ENCODE data around the gene DAPK1. TPM values are rescaled to one million over a fixed set of nuclear protein-coding genes. Genes with fewer than 3 reads are reported as not detected.
"Not testable (repeated sequence)": the region's sequence is repeated elsewhere in the genome, so short reads cannot be mapped to it uniquely, and the experiment has no call there.

Gene DAPK1
- total RNA-seq, 1 donor from 2014 or later = 29.5 TPM

DNA sequence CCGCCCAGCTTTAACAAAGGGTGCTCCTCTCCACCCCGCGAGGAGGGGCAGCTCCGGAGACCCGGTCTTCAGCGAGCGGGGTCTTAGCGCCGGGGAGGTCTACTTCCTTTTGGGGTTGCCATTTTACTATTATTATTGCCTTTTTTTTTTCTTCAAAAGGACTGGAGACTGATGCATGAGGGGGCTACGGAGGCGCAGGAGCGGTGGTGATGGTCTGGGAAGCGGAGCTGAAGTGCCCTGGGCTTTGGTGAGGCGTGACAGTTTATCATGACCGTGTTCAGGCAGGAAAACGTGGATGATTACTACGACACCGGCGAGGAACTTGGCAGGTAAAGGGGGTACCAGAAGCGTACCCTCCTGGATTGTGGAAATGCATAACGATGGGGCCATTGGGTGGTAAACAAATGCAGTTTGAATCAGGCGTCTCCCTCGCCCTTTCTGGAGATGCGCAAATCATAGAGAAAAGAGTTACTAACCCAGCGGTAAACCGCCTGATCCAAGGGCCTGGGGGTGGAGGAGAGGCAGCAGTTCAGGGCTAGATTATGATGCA, 1.2 kb downstream of the DAPK1 start:
- no peak for TF ChIP-seq EZH2 (IDR thresholded peaks at IDR 0.05)
- no peak for TF ChIP-seq EZH2phosphoT487 (IDR thresholded peaks at IDR 0.05)
- TF ChIP-seq, protein P1, sequence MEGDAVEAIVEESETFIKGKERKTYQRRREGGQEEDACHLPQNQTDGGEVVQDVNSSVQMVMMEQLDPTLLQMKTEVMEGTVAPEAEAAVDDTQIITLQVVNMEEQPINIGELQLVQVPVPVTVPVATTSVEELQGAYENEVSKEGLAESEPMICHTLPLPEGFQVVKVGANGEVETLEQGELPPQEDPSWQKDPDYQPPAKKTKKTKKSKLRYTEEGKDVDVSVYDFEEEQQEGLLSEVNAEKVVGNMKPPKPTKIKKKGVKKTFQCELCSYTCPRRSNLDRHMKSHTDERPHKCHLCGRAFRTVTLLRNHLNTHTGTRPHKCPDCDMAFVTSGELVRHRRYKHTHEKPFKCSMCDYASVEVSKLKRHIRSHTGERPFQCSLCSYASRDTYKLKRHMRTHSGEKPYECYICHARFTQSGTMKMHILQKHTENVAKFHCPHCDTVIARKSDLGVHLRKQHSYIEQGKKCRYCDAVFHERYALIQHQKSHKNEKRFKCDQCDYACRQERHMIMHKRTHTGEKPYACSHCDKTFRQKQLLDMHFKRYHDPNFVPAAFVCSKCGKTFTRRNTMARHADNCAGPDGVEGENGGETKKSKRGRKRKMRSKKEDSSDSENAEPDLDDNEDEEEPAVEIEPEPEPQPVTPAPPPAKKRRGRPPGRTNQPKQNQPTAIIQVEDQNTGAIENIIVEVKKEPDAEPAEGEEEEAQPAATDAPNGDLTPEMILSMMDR (IDR thresholded peaks at IDR 0.05) = no peak
- peaks cover 17% of the 10 kb centered on the region for H4K20me1 ChIP-seq (ENCODE audit: low read depth)
- peaks cover 9% of the 10 kb centered on the region for H3K27me3 Mint-ChIP-seq (ENCODE audit: insufficient read depth, low read depth)
- H3F3A ChIP-seq (ENCODE audit: low read depth) = no peaks in the 10 kb centered on the region
- peak overlapping the region; percentile 66 for H3K4me3 ChIP-seq
- peak overlapping the region; percentile 92 for H2AFZ ChIP-seq (replicated peaks)
- peak overlapping the region; percentile 91 for H3K4me2 ChIP-seq
- H3K27ac Mint-ChIP-seq = peak overlapping the region; percentile 93
- no peaks in the 10 kb centered on the region for H3K9me3 ChIP-seq (ENCODE audit: low read depth)
- H3K27ac ChIP-seq = no peak overlapping the region
- no peaks in the 10 kb centered on the region for H3K9me3 Mint-ChIP-seq
- peaks cover 6% of the 10 kb centered on the region for H3K36me3 Mint-ChIP-seq
- peaks cover 24% of the 10 kb centered on the region for H3K4me1 Mint-ChIP-seq
- DNase-seq (ENCODE audit: low spot score) = peak; percentile 35
- no peaks in the 10 kb centered on the region for H3K36me3 ChIP-seq
- peaks cover 7% of the 10 kb centered on the region for H3K27me3 ChIP-seq
- H3K4me1 ChIP-seq = peaks cover 11% of the 10 kb centered on the region
- peaks cover 62% of the 10 kb centered on the region for H3K79me2 ChIP-seq (ENCODE audit: low read depth)
- H3K9ac ChIP-seq = peak overlapping the region; percentile 43
- H3K4me3 Mint-ChIP-seq = peak overlapping the region; percentile 94

DNA sequence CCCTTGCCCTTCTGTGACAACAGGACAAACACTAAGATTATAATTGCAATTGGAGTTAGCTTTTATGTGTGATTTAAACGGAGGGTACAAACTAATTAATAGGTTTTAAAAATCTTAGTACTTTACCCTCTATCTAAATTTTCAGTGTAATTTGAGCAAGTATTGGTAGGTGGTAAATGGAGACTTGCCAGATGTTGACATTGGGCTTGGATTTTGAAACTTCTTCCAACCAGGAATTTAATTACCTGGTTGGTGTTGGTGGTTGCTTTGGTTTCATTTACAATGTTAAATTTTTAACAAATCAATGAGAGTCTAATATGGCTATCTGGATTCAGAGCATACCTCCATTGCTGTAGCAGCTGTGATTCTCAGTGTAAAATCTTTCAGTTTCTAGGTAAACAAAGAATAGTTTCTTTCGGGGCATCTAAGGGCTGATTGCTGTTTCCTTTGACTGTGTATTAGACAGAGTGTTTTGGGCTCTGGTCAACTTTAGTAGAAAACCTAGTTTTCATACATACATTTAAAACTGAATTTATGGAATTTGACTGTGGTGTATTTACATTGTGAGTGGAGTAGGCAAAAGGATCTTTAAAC, 1.9 kb downstream of the DAPK1 start:
- Mint-ChIP-seq H3K36me3 (peaks cover 11% of the 10 kb centered on the region), H3K27ac (no peak overlapping the region), H3K9me3 (no peaks in the 10 kb centered on the region), H3K4me1 (peaks cover 24% of the 10 kb centered on the region), H3K27me3 (ENCODE audit: insufficient read depth, low read depth) (peaks cover 9% of the 10 kb centered on the region), H3K4me3 (peak overlapping the region; percentile 94)
- Histone ChIP-seq H3F3A (ENCODE audit: low read depth) (no peaks in the 10 kb centered on the region), H3K4me2 (peak overlapping the region; percentile 91), H3K9me3 (ENCODE audit: low read depth) (no peaks in the 10 kb centered on the region), H2AFZ (replicated peaks) (no peak overlapping the region), H3K4me1 (peaks cover 11% of the 10 kb centered on the region), H3K4me3 (peak overlapping the region; percentile 66), H3K27me3 (peaks cover 7% of the 10 kb centered on the region), H3K9ac (no peak overlapping the region), H3K79me2 (ENCODE audit: low read depth) (peaks cover 69% of the 10 kb centered on the region), H3K27ac (no peak overlapping the region), H4K20me1 (ENCODE audit: low read depth) (peaks cover 17% of the 10 kb centered on the region), H3K36me3 (no peaks in the 10 kb centered on the region)
- no peak for DNase-seq (ENCODE audit: low spot score)
- TF ChIP-seq, protein P1 (IDR thresholded peaks at IDR 0.05) = no peak
- TF ChIP-seq EZH2 (IDR thresholded peaks at IDR 0.05) = no peak

DNA sequence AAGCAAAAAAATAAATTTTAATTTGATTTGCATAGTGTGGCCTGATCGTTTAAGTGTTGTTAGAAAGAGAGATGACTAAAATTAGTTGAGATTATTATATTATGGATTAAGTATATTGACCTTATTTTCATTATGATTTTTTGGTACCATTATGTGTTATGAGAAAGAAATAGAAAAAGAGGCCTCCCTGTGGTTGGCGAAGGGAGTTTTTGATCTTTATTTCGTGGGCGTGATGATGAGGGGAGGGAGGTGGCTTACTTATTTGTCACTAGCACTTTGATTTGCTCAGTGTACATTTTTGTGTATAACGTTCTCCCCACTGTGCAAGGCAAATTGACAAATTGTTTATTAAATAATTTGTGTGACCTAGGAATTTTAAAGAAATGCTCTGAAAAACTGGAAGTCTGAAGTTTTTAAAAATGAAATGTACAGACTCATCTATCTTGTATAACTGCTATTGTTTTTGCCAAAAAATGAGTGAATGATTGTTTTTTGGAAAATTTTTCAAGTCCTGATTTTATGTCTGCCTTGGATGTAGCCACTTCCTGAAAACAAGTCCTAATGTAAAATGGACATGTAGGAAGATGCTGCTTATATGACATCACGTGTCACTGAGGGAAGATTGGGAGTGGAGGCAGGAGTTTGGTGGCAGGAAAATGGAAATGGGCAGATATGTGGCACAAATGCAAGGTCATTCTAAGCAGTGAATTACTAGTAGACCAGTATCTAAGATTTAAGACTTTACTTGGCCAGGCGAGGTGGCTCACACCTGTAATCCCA, 3.0 kb downstream of the DAPK1 start:
- H3K9me3 ChIP-seq (ENCODE audit: low read depth) = no peaks in the 10 kb centered on the region
- peaks cover 7% of the 10 kb centered on the region for H3K27me3 Mint-ChIP-seq (ENCODE audit: insufficient read depth, low read depth)
- H3K27ac ChIP-seq = no peak overlapping the region
- H3K9me3 Mint-ChIP-seq = no peaks in the 10 kb centered on the region
- no peak overlapping the region for H3K9ac ChIP-seq
- peaks cover 17% of the 10 kb centered on the region for H4K20me1 ChIP-seq (ENCODE audit: low read depth)
- no peak overlapping the region for H2AFZ ChIP-seq (replicated peaks)
- H3K4me2 ChIP-seq = peak overlapping the region; percentile 91
- H3K4me3 ChIP-seq = no peak overlapping the region
- H3K27ac Mint-ChIP-seq = no peak overlapping the region
- H3K4me1 Mint-ChIP-seq = peaks cover 20% of the 10 kb centered on the region
- no peaks in the 10 kb centered on the region for H3F3A ChIP-seq (ENCODE audit: low read depth)
- peak overlapping the region; percentile 50 for H3K4me3 Mint-ChIP-seq
- H3K36me3 Mint-ChIP-seq = peaks cover 15% of the 10 kb centered on the region
- H3K36me3 ChIP-seq = no peaks in the 10 kb centered on the region
- peaks cover 11% of the 10 kb centered on the region for H3K4me1 ChIP-seq
- H3K79me2 ChIP-seq (ENCODE audit: low read depth) = peaks cover 80% of the 10 kb centered on the region
- no peak for DNase-seq (ENCODE audit: low spot score)
- peaks cover 7% of the 10 kb centered on the region for H3K27me3 ChIP-seq
- TF ChIP-seq EZH2phosphoT487 (IDR thresholded peaks at IDR 0.05) (no peak), EZH2 (IDR thresholded peaks at IDR 0.05) (no peak)
- TF ChIP-seq, protein P1 (IDR thresholded peaks at IDR 0.05) = peak; percentile 9

DNA sequence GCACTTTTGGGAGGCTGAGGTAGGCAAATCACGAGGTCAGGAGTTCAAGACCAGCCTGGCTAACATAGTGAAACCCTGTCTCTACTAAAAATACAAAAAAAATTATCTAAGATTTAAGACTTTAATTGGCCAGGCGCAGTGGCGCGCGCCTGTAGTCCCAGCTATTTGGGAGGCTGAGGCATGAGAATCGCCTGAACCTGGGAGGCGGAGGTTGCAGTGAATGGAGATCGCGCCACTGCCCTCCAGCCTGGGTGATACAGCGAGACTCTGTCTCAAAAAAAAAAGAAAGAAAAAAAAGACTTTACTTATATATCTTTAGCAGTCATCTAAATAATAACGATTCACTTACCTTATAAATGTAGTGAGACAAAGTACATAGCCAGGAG, 3.6 kb downstream of the DAPK1 start:
- peaks cover 11% of the 10 kb centered on the region for H3K4me1 ChIP-seq
- DNase-seq (ENCODE audit: low spot score); H3K27ac ChIP-seq; H3K9me3 Mint-ChIP-seq; H3K27ac Mint-ChIP-seq; H3K36me3 ChIP-seq; H3K4me3 ChIP-seq; H2AFZ ChIP-seq (replicated peaks); H3K9ac ChIP-seq; H3K4me3 Mint-ChIP-seq; H3K4me2 ChIP-seq; H3K9me3 ChIP-seq (ENCODE audit: low read depth); H3F3A ChIP-seq (ENCODE audit: low read depth); H3K27me3 Mint-ChIP-seq (ENCODE audit: insufficient read depth, low read depth); H3K27me3 ChIP-seq: not testable (repeated sequence)
- Mint-ChIP-seq H3K36me3 (peaks cover 19% of the 10 kb centered on the region), H3K4me1 (peaks cover 20% of the 10 kb centered on the region)
- peaks cover 17% of the 10 kb centered on the region for H4K20me1 ChIP-seq (ENCODE audit: low read depth)
- H3K79me2 ChIP-seq (ENCODE audit: low read depth) = peaks cover 86% of the 10 kb centered on the region

All from neural progenitor cell (in vitro differentiated cells).